GM12872 (cell line): ENCODE measurements around the gene ST6GALNAC2.

Source experiments
- CTCF ChIP-seq: IDR thresholded peaks from 3 replicates; pipeline ENCODE4 v1.5.1; 2011; ENCODE audit warnings: low read depth, mild to moderate bottlenecking, low read length, moderate library complexity; ENCODE audit not compliant: insufficient read depth

The ST6GALNAC2 gene

GRCh38 chr17:76625496-76625895, 39.8 kb upstream of the ST6GALNAC2 start:
- TF ChIP-seq CTCF = no peak

GRCh38 chr17:76623271-76624146, 37.8 kb upstream of the ST6GALNAC2 start:
- peak; percentile 96 for TF ChIP-seq CTCF

GRCh38 chr17:76617838-76618237, 32.2 kb upstream of the ST6GALNAC2 start:
- no peak for TF ChIP-seq CTCF

GRCh38 chr17:76614912-76615617, 29.4 kb upstream of the ST6GALNAC2 start:
- no peak for TF ChIP-seq CTCF

GRCh38 chr17:76612977-76613851, 27.6 kb upstream of the ST6GALNAC2 start:
- TF ChIP-seq CTCF = no peak

- TF ChIP-seq CTCF = no peak
Observed at GRCh38 chr17:76612465-76612864, 26.8 kb upstream of the ST6GALNAC2 start.

GRCh38 chr17:76611758-76612157, 26.1 kb upstream of the ST6GALNAC2 start:
- TF ChIP-seq CTCF = no peak
